ENCODE data around the gene BORCS5. TPM values are rescaled to one million over a fixed set of nuclear protein-coding genes. Genes with fewer than 3 reads are reported as not detected.
"Not testable (repeated sequence)": the region's sequence is repeated elsewhere in the genome, so short reads cannot be mapped to it uniquely, and the experiment has no call there.

Gene BORCS5
- polyA plus RNA-seq, 1 experiment: 13.6 TPM

DNA sequence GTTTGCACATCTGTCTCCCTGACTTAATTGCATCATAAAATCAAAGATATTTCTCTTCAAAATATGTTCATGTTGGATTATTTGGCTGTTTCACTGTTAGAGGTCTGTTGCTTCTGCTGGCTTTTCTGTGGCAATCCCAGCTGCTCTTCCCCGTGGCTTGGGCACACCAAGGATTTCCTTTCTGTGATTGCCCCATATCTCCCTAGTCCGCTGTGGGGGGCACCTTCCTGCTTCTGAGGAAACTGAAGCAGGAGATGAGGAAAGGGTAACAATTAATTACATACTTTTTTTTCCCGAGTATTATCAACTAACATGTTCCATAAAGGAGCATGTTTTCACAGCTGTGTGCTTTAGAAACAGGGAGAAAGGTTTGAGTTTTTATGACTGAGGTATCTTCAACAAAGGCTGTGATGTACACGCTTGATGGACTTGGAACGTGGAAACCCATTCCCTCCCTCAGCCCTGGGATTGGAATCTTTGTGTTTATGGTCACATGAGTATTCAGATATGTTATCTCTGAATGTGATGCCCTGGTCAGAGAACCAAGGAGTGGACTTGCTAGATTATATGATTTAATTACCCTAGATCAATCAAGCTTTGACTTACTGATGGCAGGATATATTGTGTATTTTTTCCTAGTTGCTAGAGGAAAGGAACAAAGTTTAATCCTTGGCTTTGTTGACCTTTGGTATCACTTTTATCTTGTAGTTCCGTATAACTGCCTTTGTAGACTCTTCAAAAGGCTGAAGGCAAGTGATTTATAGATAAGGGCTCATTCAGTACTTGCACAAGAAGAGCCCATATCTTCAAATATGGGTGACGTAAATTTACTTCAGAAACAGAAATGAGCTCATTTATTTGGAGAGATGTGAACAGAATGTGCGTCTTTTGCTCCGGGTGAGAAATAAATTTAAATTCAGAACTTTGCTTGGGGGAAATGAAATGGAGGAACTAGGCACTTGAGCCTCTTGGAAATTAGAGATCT, 46.7 kb downstream of the BORCS5 start:
- DNase-seq (ENCODE audit: low read depth, low spot score): no peak
- Histone ChIP-seq H3K27me3 (ENCODE audit: control insufficient read depth, insufficient read depth, low read length) (no peaks in the 10 kb centered on the region), H3K27ac (ENCODE audit: low read depth, low read length) (no peak overlapping the region), H3K9me3 (ENCODE audit: control insufficient read depth, insufficient read depth, low read length) (no peaks in the 10 kb centered on the region), H3K4me3 (ENCODE audit: low read depth, low read length) (no peak overlapping the region)
- ChIA-PET CTCF (interaction anchor here (0.5 to 0.6 kb wide), 3 partner anchors 8 to 334 kb away, joined by 3 to 4 read pairs (median 3); no protein-coding TSS in a partner anchor), POLR2A (no interaction called here)
- TF ChIP-seq, protein P1, sequence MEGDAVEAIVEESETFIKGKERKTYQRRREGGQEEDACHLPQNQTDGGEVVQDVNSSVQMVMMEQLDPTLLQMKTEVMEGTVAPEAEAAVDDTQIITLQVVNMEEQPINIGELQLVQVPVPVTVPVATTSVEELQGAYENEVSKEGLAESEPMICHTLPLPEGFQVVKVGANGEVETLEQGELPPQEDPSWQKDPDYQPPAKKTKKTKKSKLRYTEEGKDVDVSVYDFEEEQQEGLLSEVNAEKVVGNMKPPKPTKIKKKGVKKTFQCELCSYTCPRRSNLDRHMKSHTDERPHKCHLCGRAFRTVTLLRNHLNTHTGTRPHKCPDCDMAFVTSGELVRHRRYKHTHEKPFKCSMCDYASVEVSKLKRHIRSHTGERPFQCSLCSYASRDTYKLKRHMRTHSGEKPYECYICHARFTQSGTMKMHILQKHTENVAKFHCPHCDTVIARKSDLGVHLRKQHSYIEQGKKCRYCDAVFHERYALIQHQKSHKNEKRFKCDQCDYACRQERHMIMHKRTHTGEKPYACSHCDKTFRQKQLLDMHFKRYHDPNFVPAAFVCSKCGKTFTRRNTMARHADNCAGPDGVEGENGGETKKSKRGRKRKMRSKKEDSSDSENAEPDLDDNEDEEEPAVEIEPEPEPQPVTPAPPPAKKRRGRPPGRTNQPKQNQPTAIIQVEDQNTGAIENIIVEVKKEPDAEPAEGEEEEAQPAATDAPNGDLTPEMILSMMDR (IDR thresholded peaks at IDR 0.05; ENCODE audit: low read depth, low read length): no peak

DNA sequence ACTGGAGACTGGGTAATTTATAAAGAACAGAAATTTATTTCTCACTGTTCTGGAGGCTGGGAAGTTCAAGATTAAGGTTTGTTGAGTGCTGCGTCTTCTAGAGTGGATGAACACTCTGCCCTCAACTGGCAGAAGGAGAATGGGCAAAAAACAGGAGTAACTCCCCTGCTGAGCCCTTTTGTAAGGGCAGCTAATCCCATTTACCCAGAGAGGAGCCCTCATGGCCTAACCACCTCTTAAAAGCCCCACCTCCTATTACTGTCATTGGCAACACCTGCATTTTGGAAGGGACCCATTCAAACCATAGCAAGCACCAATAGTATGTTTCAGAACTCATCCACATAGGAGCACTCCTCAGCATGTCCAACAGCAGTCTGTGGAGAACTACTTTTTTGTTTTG, 47.4 kb downstream of the BORCS5 start:
- ChIA-PET POLR2A (no interaction called here), CTCF (interaction anchor here (0.6 kb wide), 1 partner anchor 333 kb away, joined by 3 read pairs; no protein-coding TSS in a partner anchor)
- DNase-seq (ENCODE audit: low read depth, low spot score): no peak
- TF ChIP-seq, protein P1 (IDR thresholded peaks at IDR 0.05; ENCODE audit: low read depth, low read length): no peak
- Histone ChIP-seq H3K4me3 (ENCODE audit: low read depth, low read length) (no peak overlapping the region), H3K9me3 (ENCODE audit: control insufficient read depth, insufficient read depth, low read length) (no peaks in the 10 kb centered on the region), H3K27me3 (ENCODE audit: control insufficient read depth, insufficient read depth, low read length) (no peaks in the 10 kb centered on the region), H3K27ac (ENCODE audit: low read depth, low read length) (no peak overlapping the region)

DNA sequence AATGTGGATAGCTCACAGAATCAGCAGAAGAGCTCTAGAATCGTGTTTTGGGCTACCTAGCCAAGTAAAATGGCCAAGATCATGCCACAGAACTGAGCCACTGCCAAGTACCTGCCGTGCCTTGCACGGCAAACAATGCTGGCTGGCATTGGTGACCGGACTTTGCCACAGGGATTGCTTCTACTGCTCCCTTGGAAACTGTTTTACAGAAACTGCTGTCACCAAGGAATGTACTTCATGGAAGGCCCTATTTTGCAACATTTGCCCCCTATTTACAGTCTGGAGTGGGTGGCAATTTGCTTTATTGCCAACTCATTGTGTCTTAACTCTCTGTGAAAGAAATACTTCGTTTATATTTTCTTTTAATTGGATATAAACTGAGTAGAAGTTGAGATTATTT, 49.0 kb downstream of the BORCS5 start:
- Histone ChIP-seq H3K9me3 (ENCODE audit: control insufficient read depth, insufficient read depth, low read length) (no peaks in the 10 kb centered on the region), H3K27me3 (ENCODE audit: control insufficient read depth, insufficient read depth, low read length) (no peaks in the 10 kb centered on the region), H3K4me3 (ENCODE audit: low read depth, low read length) (no peak overlapping the region), H3K27ac (ENCODE audit: low read depth, low read length) (no peak overlapping the region)
- POLR2A ChIA-PET: no interaction called here
- CTCF ChIA-PET: interaction anchor here (0.5 kb wide), 1 partner anchor 169 kb away, joined by 5 read pairs; no protein-coding TSS in a partner anchor
- no peak for DNase-seq (ENCODE audit: low read depth, low spot score)
- TF ChIP-seq, protein P1 (IDR thresholded peaks at IDR 0.05; ENCODE audit: low read depth, low read length): no peak

DNA sequence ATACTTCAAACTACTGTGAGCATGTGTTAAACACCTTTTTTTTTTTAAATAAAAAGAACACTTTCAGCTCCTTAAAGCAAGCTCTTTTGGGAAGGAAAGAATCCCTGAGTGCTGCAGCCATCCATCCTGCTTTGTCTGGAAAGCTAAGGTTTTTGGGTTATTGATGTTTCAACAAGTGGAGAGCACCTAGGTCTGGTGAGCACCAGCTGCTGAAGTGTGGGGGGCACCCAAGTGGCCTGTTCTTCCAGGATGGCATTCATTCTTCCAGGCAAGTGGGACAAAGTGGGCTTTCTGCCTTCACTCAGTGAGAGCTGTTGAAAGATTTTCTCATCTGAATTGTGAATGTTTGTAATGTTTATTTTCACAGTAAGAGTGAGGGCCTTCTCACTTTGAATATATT, 49.9 kb downstream of the BORCS5 start:
- Histone ChIP-seq H3K4me3 (ENCODE audit: low read depth, low read length) (no peak overlapping the region), H3K27me3 (ENCODE audit: control insufficient read depth, insufficient read depth, low read length) (no peaks in the 10 kb centered on the region), H3K9me3 (ENCODE audit: control insufficient read depth, insufficient read depth, low read length) (no peaks in the 10 kb centered on the region), H3K27ac (ENCODE audit: low read depth, low read length) (no peak overlapping the region)
- ChIA-PET CTCF (no interaction called here), POLR2A (no interaction called here)
- TF ChIP-seq, protein P1 (IDR thresholded peaks at IDR 0.05; ENCODE audit: low read depth, low read length): no peak
- no peak for DNase-seq (ENCODE audit: low read depth, low spot score)

DNA sequence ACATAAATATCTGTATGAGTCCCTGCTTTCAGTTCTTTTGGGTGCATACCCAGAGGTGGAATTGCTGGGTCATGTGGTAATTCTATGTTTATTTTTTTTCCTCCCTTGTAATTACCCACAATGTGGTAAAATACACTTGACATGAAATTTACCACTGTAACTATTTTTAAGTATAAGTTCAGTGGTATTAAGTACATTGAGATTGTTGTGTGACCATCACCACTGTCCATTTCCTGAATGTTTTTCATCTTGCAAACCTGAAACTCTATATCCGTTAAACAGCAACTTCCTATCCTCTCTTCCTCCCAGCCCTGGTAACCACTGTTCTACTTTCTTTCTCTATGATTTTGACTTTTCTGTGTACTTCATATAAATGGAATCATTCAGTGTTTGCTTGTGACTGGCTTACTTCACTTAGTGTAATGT, 51.4 kb downstream of the BORCS5 start:
- H3K9me3 ChIP-seq (ENCODE audit: control insufficient read depth, insufficient read depth, low read length): no peaks in the 10 kb centered on the region
- no peak overlapping the region for H3K4me3 ChIP-seq (ENCODE audit: low read depth, low read length)
- no peaks in the 10 kb centered on the region for H3K27me3 ChIP-seq (ENCODE audit: control insufficient read depth, insufficient read depth, low read length)
- ChIA-PET CTCF (no interaction called here), POLR2A (no interaction called here)
- TF ChIP-seq, protein P1 (IDR thresholded peaks at IDR 0.05; ENCODE audit: low read depth, low read length): no peak
- H3K27ac ChIP-seq (ENCODE audit: low read depth, low read length): no peak overlapping the region
- DNase-seq (ENCODE audit: low read depth, low spot score): no peak

DNA sequence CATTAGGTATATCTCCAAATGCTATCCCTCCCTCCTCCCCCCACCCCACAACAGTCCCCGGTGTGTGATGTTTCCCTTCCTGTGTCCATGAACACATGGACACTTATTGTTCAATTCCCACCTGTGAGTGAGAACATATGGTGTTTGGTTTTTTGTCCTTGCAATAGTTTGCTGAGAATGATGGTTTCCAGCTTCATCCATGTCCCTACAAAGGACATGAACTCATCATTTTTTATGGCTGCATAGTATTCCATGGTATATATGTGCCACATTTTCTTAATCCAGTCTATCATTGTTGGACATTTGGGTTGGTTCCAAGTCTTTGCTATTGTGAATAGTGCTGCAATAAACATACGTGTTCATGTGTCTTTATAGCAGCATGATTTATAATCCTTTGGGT, 52.5 kb downstream of the BORCS5 start:
- H3K27ac ChIP-seq (ENCODE audit: low read depth, low read length); POLR2A ChIA-PET; CTCF ChIA-PET; H3K9me3 ChIP-seq (ENCODE audit: control insufficient read depth, insufficient read depth, low read length); H3K27me3 ChIP-seq (ENCODE audit: control insufficient read depth, insufficient read depth, low read length); H3K4me3 ChIP-seq (ENCODE audit: low read depth, low read length); DNase-seq (ENCODE audit: low read depth, low spot score): not testable (repeated sequence)
